GM12874 (cell line): ENCODE results near the gene MPDZ.

Experiments
- CTCF ChIP-seq: IDR thresholded peaks from 2 replicates; pipeline ENCODE4 v1.5.1; 2011; ENCODE audit warnings: low read depth, mild to moderate bottlenecking, control low read depth, low read length, moderate library complexity; ENCODE audit not compliant: insufficient read depth

Gene MPDZ

DNA sequence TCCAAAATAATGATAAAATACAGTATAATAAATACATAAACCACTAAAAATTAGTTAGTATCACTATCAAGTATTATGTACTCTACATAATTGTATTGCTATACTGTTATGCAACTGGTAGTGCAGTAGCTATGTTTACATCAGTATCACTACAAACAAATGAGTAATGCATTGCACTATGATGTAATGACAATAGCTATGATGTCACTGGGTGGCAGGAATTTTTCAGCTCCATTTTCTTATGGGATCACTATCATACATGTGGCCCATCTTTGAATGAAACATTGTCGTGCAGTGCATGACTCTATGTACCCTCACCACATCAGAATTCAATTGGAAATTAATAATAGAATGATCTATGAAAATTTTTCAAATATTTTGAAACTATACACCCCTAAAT is 201.3 kb downstream of the MPDZ start:
- no peak for TF ChIP-seq CTCF

- no peak for TF ChIP-seq CTCF
Measured at GRCh38 chr9:13076616-13077015, 202.9 kb downstream of the MPDZ start.

DNA sequence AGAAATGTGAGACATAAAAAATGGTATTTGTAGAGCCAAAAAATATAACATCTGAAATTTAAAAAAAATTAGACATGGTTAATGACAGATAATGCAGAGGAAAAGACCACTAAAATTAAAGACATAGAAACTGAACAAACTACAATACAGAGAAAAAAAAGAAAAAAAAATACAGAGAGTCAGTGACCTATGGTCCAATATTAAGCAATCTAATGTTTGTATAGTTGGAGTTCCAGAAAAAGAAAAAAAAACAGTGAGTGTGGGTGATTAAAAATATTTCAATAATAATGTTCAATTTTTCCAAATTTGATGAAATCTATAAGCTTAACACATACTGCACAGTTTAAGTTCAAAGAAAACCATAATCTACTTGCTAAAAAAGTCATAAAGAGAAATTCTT is 207.6 kb downstream of the MPDZ start:
- TF ChIP-seq CTCF = no peak

DNA sequence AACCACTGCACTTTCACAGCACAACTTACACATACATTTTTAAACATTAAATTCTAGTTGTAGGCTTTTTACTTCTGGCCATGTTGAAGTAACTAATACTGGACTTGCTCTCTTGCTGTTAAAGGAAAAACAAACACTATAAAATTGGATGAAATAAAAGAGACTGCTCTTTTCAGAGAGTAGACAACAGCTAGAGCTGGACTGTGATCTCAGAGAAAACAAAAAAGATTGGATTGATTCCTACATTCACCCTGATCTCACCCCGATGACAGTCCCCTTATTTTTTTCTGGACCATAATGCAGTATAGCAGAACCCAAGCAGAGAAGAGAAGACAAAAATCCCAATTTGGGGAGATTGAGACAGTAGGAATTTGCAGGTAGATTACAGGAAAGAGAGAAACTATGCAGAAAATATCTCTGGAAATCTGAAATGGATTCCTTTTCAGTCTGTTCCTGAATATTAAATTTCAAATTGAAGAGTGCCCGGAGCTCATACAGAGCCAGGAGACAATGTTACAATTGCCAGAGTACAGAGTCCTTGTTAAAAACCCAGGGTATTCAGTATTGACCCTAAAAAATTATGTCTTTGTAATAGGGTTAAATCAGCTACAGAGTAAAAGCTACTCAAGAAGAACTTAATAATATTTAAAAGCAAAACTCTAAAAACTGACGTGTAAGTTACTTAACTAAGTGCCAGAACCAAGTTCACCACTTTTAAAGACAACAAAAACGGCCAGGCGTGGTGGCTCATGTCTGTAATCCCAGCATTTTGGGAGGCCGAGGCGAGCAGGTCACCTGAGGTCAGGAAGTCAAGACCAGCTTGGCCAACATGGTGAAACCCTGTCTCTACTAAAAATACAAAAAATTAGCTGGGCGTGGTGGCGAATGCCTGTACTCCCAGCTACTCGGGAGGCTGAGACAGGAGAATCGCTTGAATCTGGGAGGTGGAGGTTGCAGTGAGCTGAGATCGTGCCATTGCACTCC is 208.6 kb downstream of the MPDZ start:
- TF ChIP-seq CTCF = no peak

- no peak for TF ChIP-seq CTCF
Measured at GRCh38 chr9:13069498-13069897, 210.0 kb downstream of the MPDZ start.

- TF ChIP-seq CTCF = no peak
Measured at GRCh38 chr9:13064676-13065075, 214.8 kb downstream of the MPDZ start.

GRCh38 chr9:13063880-13064459 is 215.5 kb downstream of the MPDZ start:
- no peak for TF ChIP-seq CTCF
